SJCRH30 (cell line): Measurements from ENCODE around the gene KLF5. TPM values are rescaled to one million over a fixed set of nuclear protein-coding genes. Genes with fewer than 3 reads are reported as not detected.

Source experiments
- DNase-seq, 2 experiments: peaks; one replicate each; pipeline ENCODE4 v3.0.0-alpha.2; 2015 to 2020
- H3K27ac ChIP-seq: fragments of 250-450 bp; sonication (Bioruptor Pico); 2 replicates; pipeline ENCODE4 v1.5.1; 2020; ENCODE audit warnings: mild to moderate bottlenecking, moderate library complexity
- H3K27me3 ChIP-seq: fragments of 250-450 bp; sonication (Bioruptor Pico); 2 replicates; pipeline ENCODE4 v1.5.1; 2020; ENCODE audit warnings: mild to moderate bottlenecking, moderate library complexity
- H3K36me3 ChIP-seq: fragments of 250-450 bp; sonication (Bioruptor Pico); 2 replicates; pipeline ENCODE4 v1.5.1; 2020; ENCODE audit warnings: mild to moderate bottlenecking, moderate library complexity
- H3K4me1 ChIP-seq: fragments of 250-450 bp; sonication (Bioruptor Pico); 2 replicates; pipeline ENCODE4 v1.5.1; 2020; ENCODE audit warnings: mild to moderate bottlenecking, moderate library complexity
- H3K4me3 ChIP-seq: fragments of 250-450 bp; sonication (Bioruptor Pico); 2 replicates; pipeline ENCODE4 v1.5.1; 2020; ENCODE audit warnings: mild to moderate bottlenecking, moderate library complexity
- H3K9me3 ChIP-seq: fragments of 250-450 bp; sonication (Bioruptor Pico); replicated peaks from 2 replicates; pipeline ENCODE4 v1.5.1; 2020; ENCODE audit warnings: mild to moderate bottlenecking, moderate library complexity
- total RNA-seq: library from RNA; depleted of rRNA; stranded (reverse); fragments of >200 nt; shearing (Covaris generic); gene quantifications from 2 replicates; pipeline ENCODE4 v1.2.3, GENCODE V29; 2014

KLF5 gene
- total RNA-seq, 1 experiment from 2014 or later = 7.3 TPM

DNA sequence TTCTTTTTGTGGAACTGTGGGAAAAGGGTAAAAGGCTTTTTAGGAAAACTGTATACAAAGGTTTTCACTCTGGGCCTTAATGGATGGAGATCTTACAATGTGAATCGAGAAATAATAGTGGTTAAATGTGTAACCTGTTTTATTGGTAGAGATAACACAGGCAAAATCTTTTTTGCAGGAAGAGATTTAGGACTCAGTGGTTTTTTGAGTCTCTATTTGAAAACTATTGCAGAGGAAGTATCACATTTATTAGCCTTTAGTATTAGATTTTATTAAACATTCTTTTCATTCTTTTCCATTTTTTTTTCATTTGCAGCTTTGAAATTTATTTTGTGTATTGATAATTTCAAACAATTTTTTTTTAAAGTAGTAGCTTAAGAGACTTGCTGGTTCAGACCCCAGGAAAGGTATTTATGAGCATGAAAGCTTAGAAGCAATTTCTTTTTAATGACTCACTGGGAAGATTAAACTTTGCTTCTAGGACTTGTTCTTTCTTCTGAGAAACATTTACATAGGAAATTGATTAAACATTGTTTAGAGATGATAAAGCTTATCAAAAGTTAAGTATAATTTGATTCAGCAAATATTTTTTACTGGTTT lies 10.5 kb downstream of the KLF5 start:
- H3K36me3 ChIP-seq = peaks cover 6% of the 10 kb centered on the region; the same call in 1 of the 2 replicates
- no peak overlapping the region for H3K27ac ChIP-seq
- H3K9me3 ChIP-seq = no peaks in the 10 kb centered on the region
- peaks cover under 1% of the 10 kb centered on the region; the same call in 1 of the 2 replicates for H3K4me1 ChIP-seq
- no peak overlapping the region for H3K4me3 ChIP-seq
- no peak for DNase-seq
- H3K27me3 ChIP-seq = no peaks in the 10 kb centered on the region

DNA sequence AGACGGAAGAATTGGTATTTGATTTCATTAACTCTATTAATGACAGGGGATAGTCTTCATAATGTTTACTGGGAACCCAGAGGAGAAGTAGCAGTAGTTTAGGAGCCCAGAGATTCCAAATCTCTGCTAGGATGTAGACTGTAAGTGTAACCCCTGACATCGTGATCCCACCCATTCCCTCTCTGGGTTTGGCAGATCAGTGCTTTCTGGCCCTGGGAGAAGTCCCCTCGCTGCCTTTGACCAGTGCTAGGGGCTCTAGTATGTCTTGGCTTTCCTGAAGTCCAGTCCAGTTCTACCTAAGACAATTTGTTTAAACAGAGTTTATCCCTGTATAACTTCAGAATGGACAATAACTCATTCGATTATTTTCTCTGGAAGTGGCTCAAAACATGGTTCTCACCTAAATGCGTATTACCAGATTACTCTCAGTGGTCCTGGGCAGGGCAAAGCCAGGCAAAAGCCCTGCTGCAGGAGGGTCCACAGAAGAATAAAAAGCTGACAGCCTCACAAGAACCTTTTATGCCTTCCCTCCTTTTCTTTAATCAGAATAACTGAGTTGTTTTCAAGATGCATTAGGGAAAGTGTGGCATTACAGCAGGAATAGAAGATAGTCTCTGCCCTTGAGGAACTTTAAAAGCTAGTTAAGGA lies 11.8 kb downstream of the KLF5 start:
- H3K36me3 ChIP-seq = peaks cover 6% of the 10 kb centered on the region; the same call in 1 of the 2 replicates

DNA sequence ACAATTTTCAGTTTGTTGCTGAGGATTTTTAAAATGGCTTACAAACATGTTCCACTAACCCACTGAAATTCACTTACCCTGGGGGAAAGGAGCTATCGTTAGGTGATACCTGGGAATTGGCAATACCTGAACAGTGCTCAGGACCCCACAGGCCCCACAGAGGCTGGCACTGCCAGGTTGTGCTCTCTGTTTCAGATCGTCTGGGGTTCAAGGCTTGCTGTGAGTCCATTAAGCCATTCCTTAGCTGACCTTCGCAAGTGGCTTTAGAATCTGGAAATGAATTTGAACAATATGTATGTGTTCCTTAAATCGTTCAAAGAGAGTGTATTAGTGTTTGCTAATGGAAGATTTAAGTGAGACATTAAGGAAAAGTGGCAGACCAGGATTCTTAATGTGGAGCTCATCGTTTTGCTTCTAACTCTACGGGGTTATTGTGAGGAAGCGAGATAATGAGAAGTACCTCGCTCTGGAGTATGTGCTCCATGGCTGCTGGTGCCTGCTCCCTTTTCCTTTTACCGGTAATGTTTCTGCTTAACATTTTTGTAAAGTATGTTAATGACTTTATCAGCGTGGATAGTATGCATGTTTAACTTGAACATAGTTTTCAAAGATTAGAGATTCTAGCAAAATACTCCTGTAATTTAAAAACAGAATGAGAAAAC lies 13.6 kb downstream of the KLF5 start:
- Histone ChIP-seq H3K27ac (no peak overlapping the region), H3K4me1 (peaks cover 3% of the 10 kb centered on the region; the same call in 1 of the 2 replicates), H3K27me3 (no peaks in the 10 kb centered on the region), H3K36me3 (peaks cover 3% of the 10 kb centered on the region; the same call in 1 of the 2 replicates), H3K9me3 (no peaks in the 10 kb centered on the region), H3K4me3 (no peak overlapping the region)
- no peak for DNase-seq

More for the DNA sequence above, 11.8 kb downstream of the KLF5 start:
- H3K27ac ChIP-seq = no peak overlapping the region
- DNase-seq = no peak
- H3K4me1 ChIP-seq = peaks cover 3% of the 10 kb centered on the region; the same call in 1 of the 2 replicates
- no peaks in the 10 kb centered on the region for H3K9me3 ChIP-seq
- no peak overlapping the region for H3K4me3 ChIP-seq
- no peaks in the 10 kb centered on the region for H3K27me3 ChIP-seq

DNA sequence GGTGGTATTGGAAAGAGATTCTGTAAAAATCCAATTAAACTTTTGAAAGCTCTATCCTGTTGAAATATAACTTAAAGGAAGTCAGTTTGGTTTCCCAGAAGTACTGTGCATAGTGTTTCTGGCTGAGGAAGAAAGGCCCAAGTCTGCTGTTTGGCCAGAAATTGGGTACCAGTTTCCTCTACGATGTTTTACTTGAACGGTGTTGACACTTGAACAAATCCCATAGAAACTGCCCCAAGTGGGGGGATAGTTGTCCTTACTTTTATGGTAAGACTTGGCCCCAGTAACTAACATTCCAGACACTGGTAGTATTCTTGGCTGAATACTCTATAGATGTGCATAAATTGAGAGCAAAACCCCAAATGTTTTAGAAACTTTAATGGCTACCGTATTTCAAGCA lies 14.2 kb downstream of the KLF5 start:
- peaks cover 3% of the 10 kb centered on the region; the same call in 1 of the 2 replicates for H3K4me1 ChIP-seq
- H3K4me3 ChIP-seq = no peak overlapping the region
- H3K27me3 ChIP-seq = no peaks in the 10 kb centered on the region
- no peak overlapping the region for H3K27ac ChIP-seq
- no peaks in the 10 kb centered on the region for H3K9me3 ChIP-seq
- no peak for DNase-seq
- H3K36me3 ChIP-seq = peaks cover 3% of the 10 kb centered on the region; the same call in 1 of the 2 replicates

DNA sequence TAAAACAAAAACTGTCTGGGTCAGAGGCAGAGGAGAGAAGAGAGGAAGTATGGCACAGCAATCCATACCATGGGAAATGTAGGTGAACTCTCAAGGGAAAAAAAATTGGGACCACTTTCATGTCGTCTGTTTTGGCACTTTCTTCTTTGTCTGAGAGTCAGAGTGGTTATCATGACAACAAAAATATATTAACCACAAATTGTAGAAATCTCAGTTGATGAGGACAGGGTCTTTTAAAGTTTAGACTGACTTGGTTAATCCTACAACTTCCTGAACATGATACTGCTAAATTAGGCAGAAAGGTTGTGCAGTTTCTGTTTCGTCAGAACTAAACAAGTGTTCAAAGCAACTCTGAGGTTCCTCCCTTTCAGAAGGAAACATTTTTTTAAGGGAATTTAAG lies 15.2 kb downstream of the KLF5 start:
- peaks cover 3% of the 10 kb centered on the region; the same call in 1 of the 2 replicates for H3K4me1 ChIP-seq
- H3K9me3 ChIP-seq = no peaks in the 10 kb centered on the region
- no peak overlapping the region for H3K4me3 ChIP-seq
- no peak for DNase-seq
- H3K36me3 ChIP-seq = peaks cover 3% of the 10 kb centered on the region; the same call in 1 of the 2 replicates
- H3K27ac ChIP-seq = no peak overlapping the region
- H3K27me3 ChIP-seq = no peaks in the 10 kb centered on the region

DNA sequence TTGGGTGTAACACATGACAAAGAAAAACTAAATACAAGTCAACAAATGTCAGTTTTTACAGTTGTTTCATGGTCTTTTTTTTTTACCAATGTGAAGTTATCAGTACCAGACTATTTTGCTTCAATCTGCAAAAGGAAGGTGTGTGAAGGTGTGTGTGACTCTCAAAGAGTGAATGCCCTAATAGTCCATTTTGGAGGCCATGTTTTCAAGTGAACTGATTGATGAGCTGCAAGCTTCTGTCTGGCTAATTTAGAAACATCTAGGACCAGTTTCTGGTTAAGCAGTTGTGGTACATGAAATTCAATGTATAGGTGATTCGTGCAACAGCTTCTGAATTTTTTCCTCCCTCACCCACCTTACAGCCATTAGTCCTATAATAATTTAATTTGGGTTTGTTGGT lies 16.1 kb downstream of the KLF5 start:
- H3K27ac ChIP-seq = no peak overlapping the region
- H3K9me3 ChIP-seq = no peaks in the 10 kb centered on the region
- DNase-seq = no peak
- H3K36me3 ChIP-seq = no peaks in the 10 kb centered on the region
- no peaks in the 10 kb centered on the region for H3K27me3 ChIP-seq
- H3K4me3 ChIP-seq = no peak overlapping the region
- H3K4me1 ChIP-seq = peaks cover 3% of the 10 kb centered on the region; the same call in 1 of the 2 replicates

DNA sequence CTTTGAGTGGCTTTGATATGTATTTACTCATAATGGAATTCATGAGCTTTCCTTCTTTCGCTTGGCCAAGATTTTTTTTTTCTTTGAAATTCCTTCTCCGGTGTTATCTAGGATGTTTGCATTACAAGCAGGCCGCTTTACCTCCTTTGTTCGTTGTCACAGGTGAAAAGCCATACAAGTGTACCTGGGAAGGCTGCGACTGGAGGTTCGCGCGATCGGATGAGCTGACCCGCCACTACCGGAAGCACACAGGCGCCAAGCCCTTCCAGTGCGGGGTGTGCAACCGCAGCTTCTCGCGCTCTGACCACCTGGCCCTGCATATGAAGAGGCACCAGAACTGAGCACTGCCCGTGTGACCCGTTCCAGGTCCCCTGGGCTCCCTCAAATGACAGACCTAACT lies 16.7 kb downstream of the KLF5 start:
- H3K4me3 ChIP-seq = no peak overlapping the region
- H3K27ac ChIP-seq = no peak overlapping the region

DNA sequence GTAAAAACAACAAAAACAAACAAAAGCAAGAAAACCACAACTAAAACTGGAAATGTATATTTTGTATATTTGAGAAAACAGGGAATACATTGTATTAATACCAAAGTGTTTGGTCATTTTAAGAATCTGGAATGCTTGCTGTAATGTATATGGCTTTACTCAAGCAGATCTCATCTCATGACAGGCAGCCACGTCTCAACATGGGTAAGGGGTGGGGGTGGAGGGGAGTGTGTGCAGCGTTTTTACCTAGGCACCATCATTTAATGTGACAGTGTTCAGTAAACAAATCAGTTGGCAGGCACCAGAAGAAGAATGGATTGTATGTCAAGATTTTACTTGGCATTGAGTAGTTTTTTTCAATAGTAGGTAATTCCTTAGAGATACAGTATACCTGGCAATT lies 17.1 kb downstream of the KLF5 start:
- H3K9me3 ChIP-seq = no peaks in the 10 kb centered on the region
- DNase-seq = no peak
- H3K4me3 ChIP-seq = no peak overlapping the region
- no peak overlapping the region for H3K27ac ChIP-seq
- H3K27me3 ChIP-seq = no peaks in the 10 kb centered on the region
- H3K36me3 ChIP-seq = no peaks in the 10 kb centered on the region
- peaks cover 3% of the 10 kb centered on the region; the same call in 1 of the 2 replicates for H3K4me1 ChIP-seq

More for the DNA sequence above, 16.7 kb downstream of the KLF5 start:
- Histone ChIP-seq H3K4me1 (peaks cover 3% of the 10 kb centered on the region; the same call in 1 of the 2 replicates), H3K9me3 (no peaks in the 10 kb centered on the region), H3K27me3 (no peaks in the 10 kb centered on the region), H3K36me3 (no peaks in the 10 kb centered on the region)
- no peak for DNase-seq

DNA sequence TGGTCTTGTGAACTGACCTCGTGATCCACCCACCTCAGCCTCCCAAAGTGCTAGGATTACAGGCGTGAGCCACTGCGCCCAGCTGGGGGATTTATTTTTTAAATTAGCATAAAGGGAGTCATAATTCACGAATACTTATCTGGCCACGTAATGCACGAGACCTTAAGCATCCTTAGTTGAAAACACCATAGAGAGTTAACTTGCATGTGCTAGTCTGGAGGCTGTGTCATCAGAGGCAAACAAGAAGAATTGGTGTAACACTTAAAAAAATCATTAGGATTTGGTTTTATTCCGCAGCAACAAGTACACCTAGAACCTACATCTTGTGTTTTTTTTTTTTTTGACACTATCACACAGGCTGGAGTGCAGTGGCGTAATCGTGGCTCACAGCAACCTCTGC lies 19.1 kb downstream of the KLF5 start:
- H3K4me3 ChIP-seq = no peak overlapping the region
- H3K9me3 ChIP-seq = no peaks in the 10 kb centered on the region
- no peaks in the 10 kb centered on the region for H3K36me3 ChIP-seq
- H3K27ac ChIP-seq = no peak overlapping the region
- H3K27me3 ChIP-seq = no peaks in the 10 kb centered on the region
- DNase-seq = no peak
- peaks cover 3% of the 10 kb centered on the region; the same call in 1 of the 2 replicates for H3K4me1 ChIP-seq

DNA sequence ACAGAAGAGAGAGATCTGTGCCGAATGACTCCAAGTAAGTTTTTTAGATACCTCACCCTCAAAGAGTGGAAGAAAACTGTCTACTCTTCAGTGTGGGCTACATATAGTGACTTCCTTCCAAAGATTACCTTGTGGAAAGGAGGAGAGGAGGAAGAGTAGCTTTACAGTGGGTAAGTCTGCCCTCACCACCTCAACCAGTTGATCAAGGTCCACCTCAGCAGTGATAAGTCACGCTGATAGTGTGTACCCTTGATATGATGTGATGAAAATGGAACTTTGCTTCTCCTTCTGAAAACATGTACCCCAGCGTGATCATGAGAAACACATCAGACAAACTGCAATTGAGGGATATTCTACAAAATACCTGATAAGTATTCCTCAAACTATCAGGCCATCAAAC lies 20.6 kb downstream of the KLF5 start:
- Histone ChIP-seq H3K36me3 (no peaks in the 10 kb centered on the region), H3K4me1 (peaks cover 2% of the 10 kb centered on the region; the same call in 1 of the 2 replicates), H3K9me3 (no peaks in the 10 kb centered on the region), H3K27me3 (no peaks in the 10 kb centered on the region), H3K4me3 (no peak overlapping the region), H3K27ac (no peak overlapping the region)
- no peak for DNase-seq

DNA sequence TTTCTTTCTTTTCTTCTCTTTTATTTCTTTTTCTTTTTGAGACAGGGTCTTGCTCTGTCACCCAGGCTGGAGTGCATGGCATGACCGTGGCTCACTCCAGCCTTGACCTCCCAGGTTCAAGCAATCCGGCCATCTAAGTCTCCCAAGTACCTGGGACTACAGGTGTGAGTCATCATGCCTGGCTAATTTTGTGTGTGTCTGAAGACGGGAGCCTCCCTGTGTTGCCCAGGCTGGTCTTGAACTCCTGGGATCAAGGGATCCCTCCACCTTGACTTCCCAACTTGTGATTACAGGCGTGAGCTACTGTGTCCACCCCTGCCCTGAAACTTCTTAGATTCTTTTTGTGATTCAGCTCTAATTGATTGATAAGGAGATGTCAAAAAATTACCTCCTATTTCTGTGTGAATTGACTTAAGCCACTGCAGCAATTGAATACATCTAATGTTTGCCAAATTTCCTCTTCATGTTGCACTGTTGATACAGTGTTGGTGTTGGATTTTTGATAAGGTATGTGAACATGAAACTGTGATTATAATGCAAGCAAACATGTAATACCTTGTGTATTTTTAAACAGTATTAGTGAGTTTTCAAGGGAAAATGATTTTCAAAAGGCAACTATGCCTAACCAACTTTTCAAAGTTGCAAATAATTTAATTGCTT lies 22.6 kb downstream of the KLF5 start:
- no peaks in the 10 kb centered on the region for H3K9me3 ChIP-seq
- H3K27me3 ChIP-seq = no peaks in the 10 kb centered on the region
- no peak overlapping the region for H3K4me3 ChIP-seq
- no peak overlapping the region for H3K27ac ChIP-seq
- no peak for DNase-seq
- H3K4me1 ChIP-seq = no peaks in the 10 kb centered on the region
- H3K36me3 ChIP-seq = no peaks in the 10 kb centered on the region

DNA sequence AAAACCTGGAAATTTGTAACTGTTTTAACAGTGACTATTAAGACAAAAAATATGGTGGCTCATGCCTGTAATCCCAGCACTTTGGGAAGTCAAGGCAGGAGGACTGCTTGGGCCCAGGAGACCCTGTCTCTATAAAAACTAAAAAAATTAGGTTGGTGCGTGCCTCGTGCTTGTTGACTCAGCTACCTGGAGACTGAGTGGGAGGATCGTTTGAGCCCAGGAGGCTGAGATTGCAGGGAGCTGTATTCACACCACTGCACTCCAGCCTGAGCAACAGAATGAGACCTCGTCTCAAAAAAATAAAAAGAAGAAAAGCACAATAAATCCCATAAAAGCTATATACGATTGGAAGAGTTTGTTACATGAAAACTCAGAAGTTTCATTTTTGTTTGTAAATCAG lies 23.7 kb downstream of the KLF5 start:
- H3K4me3 ChIP-seq = no peak overlapping the region
- no peaks in the 10 kb centered on the region for H3K4me1 ChIP-seq
- no peaks in the 10 kb centered on the region for H3K36me3 ChIP-seq
- H3K9me3 ChIP-seq = no peaks in the 10 kb centered on the region
- H3K27ac ChIP-seq = no peak overlapping the region
- no peak for DNase-seq
- H3K27me3 ChIP-seq = no peaks in the 10 kb centered on the region

DNA sequence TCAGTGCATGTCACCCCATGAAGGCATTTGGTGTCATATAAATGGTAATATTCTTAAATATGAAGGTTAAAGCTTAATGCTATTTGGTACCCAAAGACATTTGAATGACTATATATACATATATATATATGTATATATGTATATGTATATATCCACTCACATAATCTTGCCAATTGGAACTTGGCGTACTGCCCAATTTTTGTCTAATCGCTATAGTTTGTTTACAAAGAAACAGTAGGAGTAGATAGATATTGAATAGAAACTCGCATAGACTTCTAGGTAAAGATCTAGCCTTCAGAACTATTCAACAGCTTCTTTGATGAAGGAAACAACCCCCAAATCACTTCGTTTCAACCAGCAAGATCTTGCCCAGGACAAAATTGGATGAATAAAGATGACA lies 24.1 kb downstream of the KLF5 start:
- H3K27me3 ChIP-seq = no peaks in the 10 kb centered on the region
- no peak overlapping the region for H3K4me3 ChIP-seq
- H3K9me3 ChIP-seq = no peaks in the 10 kb centered on the region
- no peak for DNase-seq
- no peak overlapping the region for H3K27ac ChIP-seq
- no peaks in the 10 kb centered on the region for H3K36me3 ChIP-seq
- H3K4me1 ChIP-seq = no peaks in the 10 kb centered on the region

DNA sequence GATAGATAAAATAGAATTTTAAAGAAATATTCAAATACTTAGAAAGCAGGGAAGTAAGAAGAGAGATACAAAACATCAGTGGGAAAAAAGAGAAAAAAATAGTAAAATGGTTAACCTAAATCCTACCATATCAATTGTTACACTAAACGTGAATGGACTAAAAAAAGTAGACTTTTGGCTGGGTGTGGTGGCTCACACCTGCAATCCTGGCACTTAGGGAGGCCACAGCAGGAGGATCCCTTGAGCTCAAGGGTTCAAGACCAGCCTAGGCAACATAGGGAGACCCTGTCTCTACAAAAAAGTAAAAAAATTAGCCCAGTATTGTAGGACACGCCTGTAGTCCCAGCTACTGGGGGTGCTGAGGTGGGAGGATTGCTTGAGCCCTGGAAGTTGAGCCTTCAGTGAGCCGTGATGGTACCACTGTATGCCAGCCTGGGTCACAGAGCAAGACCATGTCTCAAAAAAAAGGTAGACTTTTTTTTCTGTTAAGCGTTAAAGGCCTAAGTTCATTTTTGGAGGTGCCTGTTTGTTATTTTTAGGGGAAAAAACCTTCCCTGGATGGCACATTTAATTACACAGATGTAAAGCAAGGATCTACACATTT lies 29.6 kb downstream of the KLF5 start:
- Histone ChIP-seq H3K9me3 (0 out of 2 replicates have a peak, but pooled peaks cover 3% of the 10 kb centered on the region), H3K4me3 (no peak overlapping the region), H3K27me3 (no peaks in the 10 kb centered on the region), H3K36me3 (no peaks in the 10 kb centered on the region), H3K4me1 (peaks cover 14% of the 10 kb centered on the region), H3K27ac (no peak overlapping the region)
- DNase-seq = no peak
